ENCODE measurements around the gene KLK2. TPM values are rescaled to one million over a fixed set of nuclear protein-coding genes. Genes with fewer than 3 reads are reported as not detected.

Gene KLK2
- polyA plus RNA-seq, 1 experiment: not detected

- Histone ChIP-seq H3K4me3 (ENCODE audit: low read depth, low read length) (peak overlapping the region; percentile 73), H3K9me3 (ENCODE audit: control insufficient read depth, insufficient read depth, low read length) (no peaks in the 10 kb centered on the region), H3K27me3 (ENCODE audit: control insufficient read depth, insufficient read depth, low read length) (peaks cover 6% of the 10 kb centered on the region), H3K27ac (ENCODE audit: low read depth, low read length) (no peak overlapping the region)
- CTCF ChIA-PET: no interaction called here
- no peak for DNase-seq (ENCODE audit: low read depth, low spot score)
- no peak for TF ChIP-seq CTCF (IDR thresholded peaks at IDR 0.05; ENCODE audit: low read depth, low read length)
- POLR2A ChIA-PET: no interaction called here
Measured at GRCh38 chr19:50835103-50835784, 38.0 kb upstream of the KLK2 start.

GRCh38 chr19:50835785-50836542 is 37.3 kb upstream of the KLK2 start:
- Histone ChIP-seq H3K4me3 (ENCODE audit: low read depth, low read length) (peak overlapping the region; percentile 73), H3K27me3 (ENCODE audit: control insufficient read depth, insufficient read depth, low read length) (peaks cover 4% of the 10 kb centered on the region), H3K9me3 (ENCODE audit: control insufficient read depth, insufficient read depth, low read length) (no peaks in the 10 kb centered on the region), H3K27ac (ENCODE audit: low read depth, low read length) (no peak overlapping the region)
- no peak for TF ChIP-seq CTCF (IDR thresholded peaks at IDR 0.05; ENCODE audit: low read depth, low read length)
- POLR2A ChIA-PET: no interaction called here
- DNase-seq (ENCODE audit: low read depth, low spot score): peak; percentile 4
- CTCF ChIA-PET: no interaction called here

- no peaks in the 10 kb centered on the region for H3K9me3 ChIP-seq (ENCODE audit: control insufficient read depth, insufficient read depth, low read length)
- ChIA-PET POLR2A (no interaction called here), CTCF (no interaction called here)
- no peak overlapping the region for H3K4me3 ChIP-seq (ENCODE audit: low read depth, low read length)
- peaks cover 3% of the 10 kb centered on the region for H3K27me3 ChIP-seq (ENCODE audit: control insufficient read depth, insufficient read depth, low read length)
- DNase-seq (ENCODE audit: low read depth, low spot score): no peak
- H3K27ac ChIP-seq (ENCODE audit: low read depth, low read length): no peak overlapping the region
- no peak for TF ChIP-seq CTCF (IDR thresholded peaks at IDR 0.05; ENCODE audit: low read depth, low read length)
Measured at GRCh38 chr19:50836543-50837195, 36.6 kb upstream of the KLK2 start.

- Histone ChIP-seq H3K27me3 (ENCODE audit: control insufficient read depth, insufficient read depth, low read length) (peaks cover 3% of the 10 kb centered on the region), H3K4me3 (ENCODE audit: low read depth, low read length) (no peak overlapping the region), H3K9me3 (ENCODE audit: control insufficient read depth, insufficient read depth, low read length) (no peaks in the 10 kb centered on the region), H3K27ac (ENCODE audit: low read depth, low read length) (no peak overlapping the region)
- ChIA-PET POLR2A (no interaction called here), CTCF (no interaction called here)
- no peak for DNase-seq (ENCODE audit: low read depth, low spot score)
- TF ChIP-seq CTCF (IDR thresholded peaks at IDR 0.05; ENCODE audit: low read depth, low read length): no peak
Measured at GRCh38 chr19:50837300-50837699, 35.9 kb upstream of the KLK2 start.

GRCh38 chr19:50838239-50838638 is 35.0 kb upstream of the KLK2 start:
- TF ChIP-seq CTCF (IDR thresholded peaks at IDR 0.05; ENCODE audit: low read depth, low read length): peak; percentile 24; the same call in 1 of the 2 replicates
- no peak overlapping the region for H3K27ac ChIP-seq (ENCODE audit: low read depth, low read length)
- H3K4me3 ChIP-seq (ENCODE audit: low read depth, low read length): no peak overlapping the region
- peaks cover 3% of the 10 kb centered on the region for H3K27me3 ChIP-seq (ENCODE audit: control insufficient read depth, insufficient read depth, low read length)
- no peaks in the 10 kb centered on the region for H3K9me3 ChIP-seq (ENCODE audit: control insufficient read depth, insufficient read depth, low read length)
- CTCF ChIA-PET: no interaction called here
- DNase-seq (ENCODE audit: low read depth, low spot score): no peak
- POLR2A ChIA-PET: no interaction called here
